ENCODE results near the gene PSMD1. TPM values are rescaled to one million over a fixed set of nuclear protein-coding genes. Genes with fewer than 3 reads are reported as not detected.
A peak's percentile ranks its signal among the peaks of the same experiment; 100 is the strongest.

Gene PSMD1
- total RNA-seq, 1 donor = 61.1 TPM

GRCh38 chr2:231034291-231034882 lies 22.3 kb upstream of the PSMD1 start:
- DNase-seq (ENCODE audit: low read depth in 2 of 3, low spot score in 2 of 3) = peak in 1 of 3 donors; percentile 38

DNA sequence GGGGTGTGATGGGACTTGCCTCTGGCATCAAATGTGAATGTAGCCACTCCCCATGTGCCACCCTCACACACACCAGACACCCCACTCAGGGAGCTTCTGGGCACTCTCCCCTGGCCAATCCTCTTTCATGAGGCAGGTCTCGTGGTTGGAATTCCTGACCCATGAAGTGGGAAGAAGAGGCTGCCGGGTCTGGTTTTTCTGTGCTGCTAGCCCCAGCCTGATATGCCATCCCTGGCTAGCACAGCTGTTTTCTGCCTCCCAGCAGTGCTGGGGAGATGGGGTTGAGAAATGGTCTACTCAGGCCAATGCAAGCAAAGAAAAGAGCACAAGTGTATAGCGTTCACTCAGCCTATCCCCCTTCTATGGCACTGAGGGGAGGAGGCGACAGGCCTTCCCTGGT lies 20.5 kb upstream of the PSMD1 start:
- no peak for DNase-seq (ENCODE audit: low read depth in 2 of 3, low spot score in 2 of 3)

DNA sequence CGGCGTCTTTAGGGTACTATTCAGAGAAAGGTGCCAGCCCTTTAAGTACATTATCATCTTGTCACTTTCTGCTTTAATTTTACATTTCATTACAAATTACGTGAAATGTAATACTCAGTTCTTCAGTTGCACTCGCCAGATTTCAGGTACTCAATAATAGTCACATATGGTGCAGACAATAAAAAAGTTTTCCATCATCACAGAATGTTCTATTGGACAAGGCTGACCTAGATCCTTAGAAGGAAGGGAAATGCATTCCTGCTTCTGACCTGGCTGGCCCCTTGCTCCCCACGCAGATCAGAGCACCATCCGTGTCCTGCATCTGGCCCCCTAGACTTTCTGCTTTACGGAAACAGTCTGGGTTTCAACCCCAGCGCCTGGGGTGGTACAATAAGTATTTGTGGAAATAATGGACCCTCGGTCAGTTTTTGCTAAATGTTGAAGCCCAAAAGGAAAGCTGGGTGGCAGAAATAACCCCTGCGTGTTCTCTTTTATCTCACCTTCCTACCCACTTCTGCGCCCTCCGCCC lies 20.0 kb upstream of the PSMD1 start:
- no peak for DNase-seq (ENCODE audit: low read depth in 2 of 3, low spot score in 2 of 3)

GRCh38 chr2:231037202-231037730 lies 19.4 kb upstream of the PSMD1 start, which contains the start of gene C2orf72:
TSS of gene C2orf72 (plus strand) at chr2:231037523. CDS start at chr2:231037566, 43 bp downstream.
- DNase-seq (ENCODE audit: low read depth in 2 of 3, low spot score in 2 of 3) = no peak

GRCh38 chr2:231037731-231038482 lies 18.8 kb upstream of the PSMD1 start:
- no peak for DNase-seq (ENCODE audit: low read depth in 2 of 3, low spot score in 2 of 3)

GRCh38 chr2:231038483-231039293 lies 18.0 kb upstream of the PSMD1 start:
- no peak for DNase-seq (ENCODE audit: low read depth in 2 of 3, low spot score in 2 of 3)

DNA sequence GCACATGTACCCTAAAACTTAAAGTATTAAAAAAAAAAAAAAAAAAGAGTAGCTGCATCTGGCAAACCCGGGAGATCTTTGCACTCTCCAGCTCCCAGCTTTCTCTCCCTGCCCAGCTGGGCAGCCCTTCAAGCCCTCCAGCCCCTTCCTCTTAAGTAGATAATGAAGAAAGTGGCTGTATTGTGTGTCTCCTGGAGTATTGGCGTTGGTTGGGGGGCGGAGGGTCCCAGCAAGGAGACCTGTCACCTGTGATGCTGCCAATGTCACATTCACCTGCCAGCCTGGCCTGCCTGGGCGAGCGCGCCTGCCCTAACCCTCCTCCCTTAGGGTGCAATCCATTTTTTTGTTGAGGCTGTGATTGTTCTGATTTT lies 17.4 kb upstream of the PSMD1 start:
- DNase-seq (ENCODE audit: low read depth in 2 of 3, low spot score in 2 of 3) = no peak

- DNase-seq (ENCODE audit: low read depth in 2 of 3, low spot score in 2 of 3) = no peak
These were observed 16.8 kb upstream of the PSMD1 start for GRCh38 chr2:231039821-231040364.

- DNase-seq (ENCODE audit: low read depth in 2 of 3, low spot score in 2 of 3) = no peak
These were observed 15.5 kb upstream of the PSMD1 start for GRCh38 chr2:231041061-231041689.

- no peak for DNase-seq (ENCODE audit: low read depth in 2 of 3, low spot score in 2 of 3)
These were observed 12.9 kb upstream of the PSMD1 start for GRCh38 chr2:231043796-231044195.

- no peak for DNase-seq (ENCODE audit: low read depth in 2 of 3, low spot score in 2 of 3)
These were observed 9.8 kb upstream of the PSMD1 start for GRCh38 chr2:231046916-231047273.

DNA sequence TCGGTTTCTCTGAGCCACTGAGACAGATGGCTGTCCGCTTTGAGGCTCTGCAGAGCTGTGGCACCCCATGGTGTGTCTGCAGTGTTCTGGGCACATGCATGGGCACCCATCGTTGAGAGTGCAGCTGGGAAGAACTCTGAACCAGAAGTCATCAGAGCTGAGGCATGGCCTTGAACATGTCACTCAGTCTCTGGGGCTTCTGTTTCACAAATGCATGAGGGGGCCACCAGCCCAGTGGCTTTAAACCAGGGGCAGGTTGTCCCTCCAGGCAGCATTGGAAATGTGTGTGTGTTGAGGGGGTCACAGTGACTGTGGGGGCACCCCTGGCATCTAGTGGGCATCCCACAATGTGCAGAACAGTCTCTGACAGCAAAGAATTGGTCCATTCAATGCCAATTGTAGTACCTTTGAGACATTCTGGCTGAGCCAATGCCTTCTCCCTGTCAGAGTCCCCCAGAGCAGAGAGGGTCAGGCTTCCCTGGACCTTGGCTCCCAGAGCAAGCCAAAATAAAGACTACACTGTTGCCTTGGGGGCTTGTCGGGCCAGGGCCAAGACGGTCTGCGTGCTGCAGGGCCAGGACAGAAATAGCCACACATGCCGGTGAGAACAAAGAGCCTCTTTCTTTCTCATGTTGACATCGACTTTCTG lies 9.3 kb upstream of the PSMD1 start:
- no peak for DNase-seq (ENCODE audit: low read depth in 2 of 3, low spot score in 2 of 3)

DNA sequence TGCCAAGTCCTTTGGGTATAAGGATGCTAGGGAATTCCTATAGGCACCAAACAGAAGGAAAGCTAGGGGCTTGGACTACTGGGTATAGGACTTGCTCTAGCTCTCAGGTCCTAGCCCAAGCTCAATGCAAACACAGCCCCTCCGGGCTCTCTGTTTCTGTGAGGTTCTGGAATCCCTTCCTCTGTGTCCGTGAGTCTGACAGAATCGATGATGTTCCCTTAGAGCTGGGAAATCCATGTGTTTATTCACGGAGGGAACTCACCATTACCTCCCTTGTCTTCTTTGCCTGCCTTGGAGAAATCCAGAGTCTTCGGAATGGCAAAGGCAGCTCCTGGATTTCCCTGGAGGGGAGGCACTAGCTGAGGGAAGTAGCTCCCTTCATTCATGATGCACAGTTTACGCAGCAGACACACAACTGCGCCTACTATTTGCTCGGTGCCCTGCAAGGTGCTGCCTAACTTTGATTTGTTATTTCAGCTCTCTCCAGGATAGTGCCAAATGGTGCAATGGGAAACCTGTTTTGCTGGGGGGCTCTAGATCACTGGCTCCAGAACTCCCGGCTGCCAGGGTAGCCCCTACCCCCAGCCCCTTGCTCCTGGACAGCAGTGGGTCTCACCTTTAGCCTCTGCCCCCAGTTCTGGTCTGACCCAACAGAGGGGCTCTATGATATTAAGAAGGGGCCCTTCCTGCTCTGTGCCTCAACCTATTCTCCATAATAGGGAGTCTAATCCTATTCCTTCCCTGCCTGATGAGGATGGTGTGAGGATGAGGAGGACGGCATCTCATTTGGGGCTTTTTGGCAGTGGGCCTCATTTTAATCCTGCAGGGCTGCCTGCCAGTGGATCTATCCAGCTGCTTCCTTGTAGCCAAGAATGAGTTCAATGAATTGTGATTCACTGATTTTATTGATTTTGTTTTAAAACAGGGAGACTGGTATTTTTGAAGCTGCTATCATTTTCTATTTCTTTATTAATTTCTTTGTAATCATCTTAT lies 8.4 kb upstream of the PSMD1 start:
- no peak for DNase-seq (ENCODE audit: low read depth in 2 of 3, low spot score in 2 of 3)

GRCh38 chr2:231049286-231050017 lies 7.2 kb upstream of the PSMD1 start:
- DNase-seq (ENCODE audit: low read depth in 2 of 3, low spot score in 2 of 3) = no peak

- no peak for DNase-seq (ENCODE audit: low read depth in 2 of 3, low spot score in 2 of 3)
These were observed 6.4 kb upstream of the PSMD1 start for GRCh38 chr2:231050018-231050901.

DNA sequence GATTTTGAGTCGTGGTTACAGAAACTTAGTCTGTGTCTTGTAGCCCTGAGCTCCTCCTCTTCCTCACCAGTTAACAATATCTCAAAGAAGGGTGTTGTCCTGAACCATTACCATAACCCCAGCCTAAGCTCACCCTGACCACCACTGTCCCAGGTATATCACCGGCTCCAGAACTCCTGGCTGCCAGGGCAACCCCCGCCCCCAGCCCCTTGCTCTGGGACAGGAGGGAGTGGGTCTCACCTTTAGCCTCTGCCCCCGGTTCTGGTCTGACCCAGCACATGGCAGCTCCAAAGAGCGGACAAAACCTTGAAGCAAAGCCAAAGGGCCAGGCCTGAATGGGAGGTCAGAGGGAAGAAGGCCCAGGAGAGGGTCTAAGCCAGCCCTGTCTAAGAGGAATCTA lies 5.6 kb upstream of the PSMD1 start:
- no peak for DNase-seq (ENCODE audit: low read depth in 2 of 3, low spot score in 2 of 3)
